Measurements from ENCODE around the gene PLEKHH1. TPM values are rescaled to one million over a fixed set of nuclear protein-coding genes. Genes with fewer than 3 reads are reported as not detected.
A peak's percentile ranks its signal among the peaks of the same experiment; 100 is the strongest.

PLEKHH1 gene
- total RNA-seq, 2 experiments from 2014 or later: 4.8 to 6.7 TPM

GRCh38 chr14:67555518-67556090 lies 22.5 kb downstream of the PLEKHH1 start:
- no peak for TF ChIP-seq CTCF (IDR thresholded peaks at IDR 0.05)
- ChIA-PET CTCF (interaction anchor here (1.0 to 4.8 kb wide), 5 partner anchors 15 to 128 kb away, joined by 3 to 36 read pairs (median 14); no protein-coding TSS in a partner anchor), POLR2A (interaction anchor here (0.6 to 0.7 kb wide), 2 partner anchors 9 to 16 kb away, joined by 3 to 4 read pairs; no protein-coding TSS in a partner anchor)
- H3K4me1 Mint-ChIP-seq (ENCODE audit: low read depth): peaks cover 3% of the 10 kb centered on the region
- no peak overlapping the region for H3K27ac Mint-ChIP-seq
- H3K4me3 Mint-ChIP-seq: no peak overlapping the region
- H3K27me3 Mint-ChIP-seq: no peaks in the 10 kb centered on the region
- no peak for ATAC-seq
- no peaks in the 10 kb centered on the region for H3K36me3 Mint-ChIP-seq (ENCODE audit: low read depth)
- intact Hi-C loops (cut with micrococcal nuclease): no loop called here
- no peaks in the 10 kb centered on the region for H3K9me3 Mint-ChIP-seq
- DNase-seq: no peak

GRCh38 chr14:67556671-67557070 lies 23.6 kb downstream of the PLEKHH1 start:
- DNase-seq (no peak), ATAC-seq (no peak)
- H3K4me3 Mint-ChIP-seq: no peak overlapping the region
- POLR2A ChIA-PET: interaction anchor here (0.7 kb wide), 1 partner anchor 17 kb away, joined by 4 read pairs; no protein-coding TSS in a partner anchor
- H3K9me3 Mint-ChIP-seq: no peaks in the 10 kb centered on the region
- TF ChIP-seq CTCF (IDR thresholded peaks at IDR 0.05): no peak
- no peaks in the 10 kb centered on the region for H3K27me3 Mint-ChIP-seq
- CTCF ChIA-PET: interaction anchor here (1.5 to 4.8 kb wide), 4 partner anchors 15 to 141 kb away, joined by 3 to 36 read pairs (median 16); no protein-coding TSS in a partner anchor
- H3K36me3 Mint-ChIP-seq (ENCODE audit: low read depth): no peaks in the 10 kb centered on the region
- H3K27ac Mint-ChIP-seq: no peak overlapping the region
- peaks cover 3% of the 10 kb centered on the region for H3K4me1 Mint-ChIP-seq (ENCODE audit: low read depth)
- intact Hi-C loops (cut with micrococcal nuclease): no loop called here

- Mint-ChIP-seq H3K4me1 (ENCODE audit: low read depth) (peaks cover 3% of the 10 kb centered on the region), H3K9me3 (no peaks in the 10 kb centered on the region), H3K27ac (no peak overlapping the region), H3K36me3 (ENCODE audit: low read depth) (no peaks in the 10 kb centered on the region), H3K4me3 (no peak overlapping the region), H3K27me3 (no peaks in the 10 kb centered on the region)
- intact Hi-C loops (cut with micrococcal nuclease): no loop called here
- POLR2A ChIA-PET: no interaction called here
- DNase-seq (peak; percentile 34), ATAC-seq (peak; percentile 82)
- CTCF ChIA-PET: interaction anchor here (1.1 to 4.8 kb wide), 5 partner anchors 14 to 141 kb away, joined by 3 to 36 read pairs (median 14); no protein-coding TSS in a partner anchor
- TF ChIP-seq CTCF (IDR thresholded peaks at IDR 0.05): no peak
Observed at GRCh38 chr14:67557118-67557517, 24.0 kb downstream of the PLEKHH1 start.

- no peak for ATAC-seq
- H3K36me3 Mint-ChIP-seq (ENCODE audit: low read depth): no peaks in the 10 kb centered on the region
- H3K9me3 Mint-ChIP-seq: no peaks in the 10 kb centered on the region
- intact Hi-C loops (cut with micrococcal nuclease): no loop called here
- POLR2A ChIA-PET: no interaction called here
- DNase-seq: no peak
- peaks cover 3% of the 10 kb centered on the region for H3K4me1 Mint-ChIP-seq (ENCODE audit: low read depth)
- no peak for TF ChIP-seq CTCF (IDR thresholded peaks at IDR 0.05)
- CTCF ChIA-PET: interaction anchor here (1.1 to 4.8 kb wide), 5 partner anchors 14 to 142 kb away, joined by 3 to 36 read pairs (median 14); no protein-coding TSS in a partner anchor
- H3K4me3 Mint-ChIP-seq: no peak overlapping the region
- H3K27ac Mint-ChIP-seq: no peak overlapping the region
- H3K27me3 Mint-ChIP-seq: no peaks in the 10 kb centered on the region
Observed at GRCh38 chr14:67557656-67558055, 24.6 kb downstream of the PLEKHH1 start.

- H3K36me3 Mint-ChIP-seq (ENCODE audit: low read depth): no peaks in the 10 kb centered on the region
- H3K9me3 Mint-ChIP-seq: no peaks in the 10 kb centered on the region
- no peak for TF ChIP-seq CTCF (IDR thresholded peaks at IDR 0.05)
- no peak overlapping the region for H3K4me3 Mint-ChIP-seq
- CTCF ChIA-PET: interaction anchor here (4.8 kb wide), 1 partner anchor 12 kb away, joined by 36 read pairs; no protein-coding TSS in a partner anchor
- DNase-seq: no peak
- intact Hi-C loops (cut with micrococcal nuclease): no loop called here
- peaks cover 3% of the 10 kb centered on the region for H3K4me1 Mint-ChIP-seq (ENCODE audit: low read depth)
- POLR2A ChIA-PET: no interaction called here
- no peak overlapping the region for H3K27ac Mint-ChIP-seq
- ATAC-seq: no peak
- H3K27me3 Mint-ChIP-seq: no peaks in the 10 kb centered on the region
Observed at GRCh38 chr14:67559639-67560038, 26.5 kb downstream of the PLEKHH1 start.
